NCI-H187 (cell line): Measurements from ENCODE around the gene GFY.

Experiments
- DNase-seq, 2 experiments: peaks; one replicate each; lab custom pipeline; 2025; lab: John Stamatoyannopoulos, UW

The GFY gene

GRCh38 chr19:49408816-49409440, 16.3 kb upstream of the GFY start:
- no peak for DNase-seq

DNA sequence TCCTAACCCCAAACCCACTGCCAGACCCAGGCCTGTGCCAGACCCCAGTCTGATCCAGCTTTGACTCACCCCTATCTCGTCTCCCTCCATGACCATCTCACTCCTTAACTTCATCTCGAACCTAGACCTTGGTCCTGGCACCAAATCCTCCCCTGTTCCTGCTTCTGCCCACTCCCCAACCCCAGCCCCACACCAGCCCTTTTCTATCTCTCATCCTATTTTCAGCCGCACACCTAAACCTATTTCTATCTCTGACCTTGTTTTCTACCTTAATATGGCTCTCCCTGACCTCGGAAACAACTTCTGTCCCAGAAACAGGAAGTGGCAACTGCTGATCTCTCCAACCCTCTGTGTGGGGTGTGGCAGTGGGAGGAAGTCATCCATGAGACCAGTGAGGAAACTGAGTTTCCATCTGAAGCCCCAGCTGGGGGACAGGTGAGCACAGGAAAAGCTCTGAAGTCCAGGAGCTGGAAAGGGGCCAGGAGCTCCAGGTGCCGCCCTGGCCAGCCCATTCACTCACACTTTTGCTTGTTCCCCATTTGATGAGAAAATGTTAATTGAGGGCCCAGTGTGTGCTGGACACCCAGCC, 15.7 kb upstream of the GFY start:
- no peak for DNase-seq

DNA sequence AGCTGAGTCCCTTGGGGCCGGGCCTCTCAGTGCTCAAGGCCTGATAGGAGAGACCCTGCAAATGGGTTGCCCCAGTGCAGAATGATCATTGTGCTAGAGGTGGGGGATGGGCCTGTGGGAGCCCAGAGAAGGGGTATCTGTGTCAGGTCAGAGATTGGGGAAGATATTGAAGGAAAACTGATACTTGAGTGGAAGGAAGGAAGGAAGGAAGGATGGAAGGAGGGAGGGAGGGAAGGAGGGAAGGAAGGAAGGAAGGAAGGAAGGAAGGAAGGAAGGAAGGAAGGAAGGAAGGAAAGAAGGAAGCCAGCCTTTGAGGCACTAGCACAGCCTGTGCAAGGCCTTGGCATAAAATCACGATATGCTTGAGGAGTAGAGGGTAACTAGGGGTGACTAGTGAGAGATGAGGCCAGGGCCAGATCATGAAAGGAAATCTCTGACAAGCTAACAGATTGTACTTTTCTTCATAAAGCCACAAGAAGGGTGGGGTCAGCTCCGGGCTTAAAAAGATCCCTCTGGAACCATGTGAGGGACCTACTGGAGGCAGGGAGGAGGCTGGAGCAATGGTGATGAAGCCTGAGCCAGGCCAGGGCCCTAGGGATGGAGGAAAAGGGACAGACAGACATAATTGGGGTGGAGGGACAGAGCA, 13.4 kb upstream of the GFY start:
- no peak for DNase-seq

GRCh38 chr19:49413348-49413747, 11.8 kb upstream of the GFY start:
- DNase-seq = no peak

GRCh38 chr19:49414256-49414655, 10.9 kb upstream of the GFY start:
- no peak for DNase-seq

GRCh38 chr19:49415102-49415809, 9.9 kb upstream of the GFY start:
- DNase-seq = no peak

GRCh38 chr19:49415810-49416200, 9.4 kb upstream of the GFY start:
- no peak for DNase-seq

DNA sequence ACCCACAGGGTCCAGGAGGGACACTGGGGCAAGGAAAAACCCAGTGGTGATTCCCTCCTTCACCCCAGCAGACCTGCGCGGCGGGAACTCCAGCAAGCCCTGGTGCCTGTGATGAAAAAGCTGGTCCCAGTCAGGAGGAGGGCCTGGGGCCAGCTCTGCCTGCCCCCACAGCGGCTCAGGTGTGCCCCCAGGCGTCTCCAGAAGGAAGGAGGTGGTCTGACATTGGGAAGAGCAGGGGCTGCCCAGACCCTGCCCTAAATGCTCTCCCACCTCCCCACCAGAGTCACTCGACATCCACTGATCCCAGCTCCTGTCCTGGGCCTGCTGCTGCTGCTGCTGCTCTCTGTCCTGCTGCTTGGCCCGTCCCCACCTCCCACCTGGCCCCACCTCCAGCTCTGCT, 8.1 kb upstream of the GFY start:
- DNase-seq = no peak

DNA sequence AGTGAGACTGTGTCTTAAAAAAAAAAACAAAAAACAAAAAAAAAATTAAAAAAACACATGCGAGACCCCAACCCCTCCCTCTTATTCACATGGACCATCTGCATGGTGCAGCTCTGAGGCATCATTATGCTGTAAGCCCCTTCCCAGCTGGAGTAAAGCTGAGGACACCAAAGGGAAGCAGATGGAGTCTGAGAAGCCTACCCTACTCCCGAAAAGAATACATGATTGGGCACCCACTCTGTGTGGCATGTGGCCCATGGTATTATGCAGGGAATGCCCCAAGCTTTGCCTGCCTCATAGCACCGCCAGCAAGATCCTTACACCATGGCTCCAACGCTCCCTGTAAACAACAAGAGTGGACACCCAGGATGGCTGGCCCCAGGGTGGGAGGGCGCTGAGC, 6.7 kb upstream of the GFY start:
- DNase-seq = no peak

DNA sequence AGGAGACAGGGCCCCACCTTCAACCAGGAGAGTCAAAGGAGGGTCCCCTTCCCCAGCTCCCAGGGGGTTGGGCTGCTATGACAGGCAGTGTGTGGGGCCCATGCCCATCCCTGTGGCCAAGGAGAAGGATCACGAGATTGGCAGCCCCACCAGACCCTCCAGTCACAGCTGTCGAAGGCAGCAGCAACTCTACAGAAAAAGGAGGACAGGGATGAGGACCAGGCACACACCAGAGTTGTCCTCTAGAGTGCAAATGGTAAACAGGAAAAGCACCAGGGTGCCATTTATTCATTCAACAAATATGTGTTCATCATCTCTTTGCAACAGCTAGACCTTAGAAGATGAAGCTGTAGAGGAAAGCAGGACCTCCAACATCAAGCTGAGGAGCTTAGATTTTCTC, 6.0 kb upstream of the GFY start:
- no peak for DNase-seq

- no peak for DNase-seq
Measured at GRCh38 chr19:49420227-49420626, 5.0 kb upstream of the GFY start.

DNA sequence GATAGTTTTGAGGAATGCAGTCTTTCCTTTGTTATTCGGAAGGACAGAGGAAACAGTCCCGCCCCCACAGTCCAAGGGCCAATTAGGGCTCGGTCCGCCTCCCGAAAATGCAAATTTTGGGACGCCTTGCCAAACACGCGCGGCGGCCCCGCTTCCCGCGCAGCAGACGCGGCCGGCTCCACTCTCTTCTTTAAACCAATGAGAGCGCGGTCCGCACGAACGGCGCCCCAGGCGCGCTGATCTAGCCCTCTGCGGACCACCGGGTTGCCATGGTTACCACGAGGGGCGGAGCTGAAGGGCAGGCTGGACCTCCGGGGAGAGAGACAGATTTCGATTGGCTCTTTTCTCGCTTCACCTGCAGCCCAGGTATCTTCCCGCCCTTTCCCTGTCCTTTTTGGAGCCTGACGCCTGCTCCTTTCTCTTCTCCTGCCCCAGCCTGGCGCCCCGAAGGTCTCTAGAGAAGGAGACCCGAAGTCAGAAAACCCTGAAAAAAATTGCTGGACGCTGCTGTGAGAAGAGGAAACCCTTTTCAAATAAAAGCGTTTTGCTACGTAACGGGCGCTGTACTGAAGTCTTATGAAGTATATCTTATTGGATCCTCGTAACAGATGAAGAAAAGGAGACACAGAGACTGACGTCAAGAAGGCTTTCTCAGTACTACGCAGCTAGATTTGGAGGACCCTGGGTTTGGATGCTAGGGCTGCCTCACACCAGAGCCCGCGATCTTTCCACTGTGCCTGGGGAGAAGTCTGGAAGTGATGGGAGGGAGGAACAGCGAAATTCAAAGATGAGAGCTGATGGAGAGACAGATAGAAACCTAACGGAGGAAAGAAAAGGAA, 3.9 kb upstream of the GFY start:
- peak; percentile 89 to 91 for DNase-seq

- DNase-seq = no peak
Measured at GRCh38 chr19:49421878-49422202, 3.3 kb upstream of the GFY start.

- peak; percentile 43 to 46 for DNase-seq
Measured at GRCh38 chr19:49422407-49423070, 2.6 kb upstream of the GFY start.

DNA sequence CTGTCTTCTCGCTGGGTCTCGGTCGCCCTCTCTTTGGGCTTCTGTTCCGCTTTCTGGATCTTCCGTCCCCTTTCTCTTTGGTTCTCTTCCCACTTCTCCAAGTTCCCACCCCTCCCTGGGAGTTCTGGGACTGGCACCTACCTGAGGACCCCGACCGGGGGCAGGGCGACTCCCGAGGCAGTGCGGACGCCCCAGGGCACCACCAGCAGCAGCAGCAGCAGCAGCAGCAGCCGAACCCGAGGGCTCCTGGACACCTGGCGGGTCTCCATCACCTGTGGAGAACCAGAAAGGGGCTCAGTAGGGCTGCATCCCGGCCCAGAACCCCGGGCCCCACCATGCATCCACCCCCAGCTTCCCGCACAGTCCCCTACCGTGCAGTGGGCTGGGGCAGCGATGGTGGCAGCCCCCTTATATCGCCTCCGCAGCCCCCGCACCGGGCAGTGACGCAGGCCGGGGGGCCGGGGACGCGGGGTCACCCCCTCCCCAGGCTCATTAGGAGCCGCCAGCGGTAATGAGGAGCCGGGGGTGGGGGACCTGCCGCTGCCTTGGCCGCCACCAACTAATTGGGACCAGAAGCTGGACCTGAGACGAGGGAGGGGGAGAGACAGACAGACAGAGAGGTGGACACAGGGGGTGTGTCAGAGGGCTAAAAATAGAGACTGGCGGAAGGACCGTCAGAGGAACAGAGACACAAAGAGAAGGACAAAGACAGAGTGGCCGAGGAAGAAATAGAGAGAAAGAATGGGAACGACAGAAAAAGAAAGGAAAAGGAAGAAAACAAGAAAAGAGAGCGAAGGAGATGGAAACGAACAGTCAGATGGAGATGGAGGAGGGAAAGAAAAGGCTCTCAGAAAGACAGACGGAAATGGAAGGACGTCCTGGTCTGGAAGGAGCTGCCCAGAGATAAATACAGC, 1.9 kb upstream of the GFY start, which contains the start of gene PTH2:
TSS of gene PTH2 (minus strand) at position 371 of the 914 bp plus-strand sequence. CDS start at position 269, 102 bp downstream.
- DNase-seq = no peak

DNA sequence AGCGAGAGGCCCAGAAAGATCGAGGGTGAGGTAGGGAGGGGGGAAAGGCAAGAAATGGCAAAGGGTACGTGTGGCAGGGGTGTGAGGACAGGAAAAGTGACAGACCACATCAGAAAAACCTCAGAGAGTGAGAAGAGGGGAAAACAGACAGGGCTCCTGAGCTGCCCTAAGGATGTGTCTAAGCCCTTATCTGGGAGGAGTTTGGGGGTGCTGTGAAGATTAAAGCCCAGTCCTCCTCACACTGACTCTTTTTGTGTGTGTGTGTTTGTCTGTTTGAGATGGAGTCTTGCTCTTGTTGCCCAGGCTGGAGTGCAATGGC, 1.2 kb upstream of the GFY start:
- DNase-seq = no peak

DNA sequence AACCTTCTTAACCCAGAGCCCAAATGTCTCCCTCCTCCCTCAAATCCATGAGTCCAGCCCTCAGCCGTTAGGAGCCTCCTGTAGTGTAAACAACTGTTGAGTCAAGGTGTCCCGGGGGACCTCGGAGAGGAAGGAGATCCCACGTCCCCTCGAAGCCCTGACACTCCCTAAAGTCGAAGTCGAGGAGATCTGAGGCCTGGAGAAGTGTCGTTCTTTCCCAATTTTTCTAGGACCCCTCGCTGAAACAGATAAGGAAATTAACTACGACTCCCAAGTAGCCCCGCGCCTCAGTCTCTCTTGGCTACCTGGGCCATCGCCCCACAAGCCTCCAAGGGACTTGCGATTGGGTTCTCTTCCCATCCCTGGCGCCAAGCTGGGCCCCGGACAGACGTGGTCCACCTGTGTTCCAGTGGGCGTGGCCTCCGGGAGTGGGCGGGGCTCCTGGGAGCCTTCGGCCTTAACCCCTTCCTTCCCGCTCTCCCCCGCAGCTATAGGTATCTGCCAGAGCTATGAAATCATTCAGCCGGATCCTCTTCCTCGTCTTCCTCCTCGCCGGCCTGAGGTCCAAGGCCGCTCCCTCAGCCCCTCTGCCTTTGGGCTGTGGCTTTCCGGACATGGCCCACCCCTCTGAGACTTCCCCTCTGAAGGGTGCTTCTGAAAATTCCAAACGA, 869 bp downstream of the GFY start:
- DNase-seq = peak; percentile 80 to 87

GRCh38 chr19:49427339-49427738, 2.2 kb downstream of the GFY start:
- DNase-seq = no peak

DNA sequence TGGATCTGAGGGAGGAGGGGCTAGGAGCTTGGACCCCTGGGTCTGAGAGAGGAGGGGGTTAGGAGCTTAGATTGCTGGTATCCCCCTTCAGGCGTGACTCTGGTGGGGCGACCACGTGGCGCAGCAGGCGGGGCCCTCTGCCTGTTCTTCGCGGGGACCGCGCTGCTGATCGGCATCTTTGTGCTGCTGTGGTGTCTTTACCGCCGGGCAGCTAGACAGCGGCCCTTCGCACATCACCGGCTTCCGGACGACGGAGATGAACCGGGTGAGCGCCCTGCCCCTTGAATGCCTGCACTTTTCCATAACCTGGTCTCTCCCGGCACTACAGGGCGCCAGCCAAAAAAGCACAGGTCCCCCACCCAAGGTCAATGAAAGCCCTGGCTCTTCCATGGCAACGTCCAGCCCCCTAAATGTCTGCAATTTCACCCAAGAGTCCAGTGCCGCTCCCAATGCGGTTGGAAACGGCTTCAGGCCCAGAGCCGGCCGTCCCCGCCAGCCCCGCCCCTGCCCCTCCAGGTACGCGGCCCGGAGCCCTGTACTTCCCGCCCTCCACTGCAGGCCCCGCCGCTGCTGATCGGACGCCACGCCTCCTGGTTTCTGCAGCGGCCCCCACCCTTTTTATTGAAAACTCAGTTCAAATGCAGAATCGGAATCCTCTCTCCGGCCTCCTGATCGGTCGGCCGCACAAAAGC, 2.8 kb downstream of the GFY start:
- DNase-seq = peak in 1 of 2 experiments; percentile 25
